Measurements from ENCODE around the gene OR56B1.
A peak's percentile ranks its signal among the peaks of the same experiment; 100 is the strongest.

The OR56B1 gene

DNA sequence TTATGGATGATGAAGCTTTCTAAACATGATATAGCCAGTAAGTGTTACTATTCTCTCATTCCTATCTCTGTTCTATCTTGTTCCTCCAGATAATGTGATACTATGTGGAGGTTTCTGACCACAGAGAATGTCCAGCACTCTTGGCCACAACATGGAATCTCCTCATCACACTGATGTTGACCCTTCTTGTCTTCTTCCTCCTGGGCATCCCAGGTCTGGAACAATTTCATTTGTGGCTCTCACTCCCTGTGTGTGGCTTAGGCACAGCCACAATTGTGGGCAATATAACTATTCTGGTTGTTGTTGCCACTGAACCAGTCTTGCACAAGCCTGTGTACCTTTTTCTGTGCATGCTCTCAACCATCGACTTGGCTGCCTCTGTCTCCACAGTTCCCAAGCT lies 9.9 kb upstream of the OR56B1 start:
- no peak for DNase-seq (ENCODE audit: low spot score)
- no peak for FAIRE-seq

DNA sequence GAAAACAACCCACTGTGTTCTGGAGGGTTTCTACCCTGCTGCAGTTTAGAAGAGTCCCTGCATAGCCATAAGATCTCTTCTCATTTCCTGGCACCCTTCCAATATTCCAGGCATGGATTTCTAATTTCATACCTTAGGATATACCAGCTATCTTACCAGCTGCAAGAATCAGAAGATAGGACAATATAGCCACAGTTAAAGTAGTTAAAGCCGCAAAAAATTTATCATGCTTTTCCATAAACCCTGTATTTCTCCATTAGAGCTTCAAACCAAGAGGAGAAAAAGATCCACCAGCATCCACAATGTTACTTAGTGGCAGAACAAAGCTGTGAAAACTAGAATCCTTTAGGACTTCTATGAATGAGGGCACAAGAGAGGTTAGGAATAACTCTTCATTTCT lies 8.6 kb upstream of the OR56B1 start:
- FAIRE-seq (no peak), DNase-seq (ENCODE audit: low spot score) (no peak)

DNA sequence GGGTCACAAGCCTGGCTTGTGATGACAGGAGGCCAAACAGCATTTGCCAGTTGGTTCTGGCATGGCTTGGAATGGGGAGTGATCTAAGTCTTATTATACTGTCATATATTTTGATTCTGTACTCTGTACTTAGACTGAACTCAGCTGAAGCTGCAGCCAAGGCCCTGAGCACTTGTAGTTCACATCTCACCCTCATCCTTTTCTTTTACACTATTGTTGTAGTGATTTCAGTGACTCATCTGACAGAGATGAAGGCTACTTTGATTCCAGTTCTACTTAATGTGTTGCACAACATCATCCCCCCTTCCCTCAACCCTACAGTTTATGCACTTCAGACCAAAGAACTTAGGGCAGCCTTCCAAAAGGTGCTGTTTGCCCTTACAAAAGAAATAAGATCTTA lies 843 bp downstream of the OR56B1 start:
- DNase-seq (ENCODE audit: low spot score) (peak; percentile 49), FAIRE-seq (peak; percentile 70)

DNA sequence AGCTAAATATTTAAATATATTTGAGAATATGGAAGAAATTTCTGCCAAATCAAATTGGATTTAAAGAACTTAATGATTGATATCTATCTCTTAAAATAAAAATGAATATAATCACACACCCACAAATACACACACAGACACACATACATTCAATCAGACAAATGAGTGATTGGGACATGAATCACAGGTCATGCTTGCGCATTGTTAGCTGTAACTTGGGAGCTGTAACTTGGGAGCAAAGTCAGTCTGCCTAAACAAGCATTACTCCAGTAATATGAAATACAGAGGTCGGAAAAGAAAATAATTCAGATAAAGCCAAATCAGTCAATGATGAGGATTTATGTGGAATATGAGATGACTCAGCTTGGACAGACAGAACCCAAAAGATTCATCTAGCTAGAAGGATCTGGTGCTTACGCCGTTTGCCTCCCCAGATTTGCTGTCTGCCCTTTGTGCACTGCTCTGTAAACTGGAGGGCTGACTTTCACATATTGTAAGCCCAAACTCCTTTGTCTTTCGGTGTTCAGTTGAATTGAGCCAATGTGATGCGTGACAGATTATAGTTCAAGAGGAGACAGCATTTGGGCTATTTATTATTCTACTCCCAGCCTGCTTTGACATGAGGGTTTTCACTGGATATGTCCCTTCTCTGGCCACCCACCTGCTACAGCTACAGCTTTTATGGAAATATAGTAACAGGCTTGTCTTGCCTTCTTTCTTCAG lies 1.6 kb downstream of the OR56B1 start:
- no peak for FAIRE-seq
- no peak for DNase-seq (ENCODE audit: low spot score)

DNA sequence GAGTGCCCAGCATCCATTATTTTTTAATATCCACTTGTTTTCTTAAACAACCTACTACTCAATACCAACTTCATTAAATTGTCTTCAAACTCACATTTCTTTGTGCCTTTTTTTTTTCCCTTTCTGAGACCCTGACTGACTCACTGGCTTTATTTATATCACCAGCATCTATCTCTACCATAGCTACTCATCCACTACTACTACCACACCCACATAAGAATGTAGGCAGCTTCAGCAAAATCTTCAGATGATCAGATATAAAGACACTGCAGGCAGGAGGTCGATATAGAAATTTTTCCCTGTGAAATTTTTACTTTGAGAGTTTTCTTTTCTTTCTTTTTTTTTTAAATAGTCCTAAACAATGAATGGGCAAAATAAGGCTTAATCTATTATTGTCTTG lies 2.2 kb downstream of the OR56B1 start:
- DNase-seq (ENCODE audit: low spot score) = no peak

DNA sequence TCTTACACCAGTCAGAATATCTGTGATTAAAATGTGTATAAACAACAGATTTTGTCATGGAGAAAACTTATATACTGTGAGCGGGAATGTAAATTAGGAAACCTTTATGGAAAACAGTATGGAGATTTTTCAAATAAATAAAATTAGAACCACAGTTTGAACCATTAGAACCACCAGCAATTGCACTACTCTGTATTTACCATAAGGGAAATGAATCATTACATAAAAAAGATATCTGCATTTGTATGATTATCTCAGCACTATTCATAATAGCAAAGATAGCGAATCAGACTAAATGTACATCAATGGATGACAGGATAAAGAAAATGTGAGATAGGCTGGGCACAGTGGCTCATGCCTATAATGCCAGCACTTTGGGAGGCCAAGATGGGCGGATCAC lies 10.4 kb downstream of the OR56B1 start:
- DNase-seq (ENCODE audit: low spot score) = no peak
- no peak for FAIRE-seq

More for the DNA sequence above, 2.2 kb downstream of the OR56B1 start:
- FAIRE-seq = no peak

DNA sequence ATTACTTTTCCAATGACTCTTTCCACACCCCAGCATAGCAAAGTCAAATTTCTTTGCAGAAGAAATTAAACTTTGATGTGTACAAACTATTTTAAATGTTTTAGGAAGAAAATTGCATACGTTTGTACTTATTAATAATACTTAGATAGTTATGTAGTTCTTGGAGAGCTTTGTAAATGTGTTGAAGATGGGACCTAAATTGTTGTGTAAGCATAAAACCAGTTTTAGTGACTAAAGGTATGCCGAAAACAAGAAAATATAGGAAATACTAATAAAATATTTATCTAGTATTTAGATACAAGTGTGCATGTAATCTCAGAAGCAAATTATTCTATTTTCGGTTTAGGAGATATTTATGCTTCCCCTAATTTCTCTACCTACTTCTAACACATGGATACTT lies 13.6 kb downstream of the OR56B1 start:
- no peak for FAIRE-seq
- no peak for DNase-seq (ENCODE audit: low spot score)

DNA sequence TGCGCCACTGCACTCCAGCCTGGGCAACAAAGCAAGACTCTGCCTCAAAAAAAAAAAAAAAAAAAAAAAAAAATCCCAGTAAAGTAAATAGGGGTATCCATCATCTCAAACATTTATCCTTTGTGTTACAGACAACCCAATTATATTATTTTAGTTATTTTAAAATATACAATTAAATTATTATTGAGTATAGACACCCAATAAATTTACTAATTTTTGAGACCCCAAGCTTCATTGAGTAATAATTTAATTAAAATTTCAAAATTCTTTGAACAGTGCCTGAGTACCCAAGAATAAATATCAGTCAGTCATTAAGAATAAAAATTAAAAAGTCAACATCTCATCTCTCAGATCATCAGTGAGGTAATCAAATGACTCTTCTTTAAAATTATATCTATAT lies 17.7 kb downstream of the OR56B1 start, which contains the start of gene OR52N4:
OR52N4 (plus strand) TSS at position 301 of the 400 bp plus-strand sequence. CDS start 498 bp downstream, outside the sequence.
- no peak for DNase-seq (ENCODE audit: low spot score)
- FAIRE-seq = no peak

DNA sequence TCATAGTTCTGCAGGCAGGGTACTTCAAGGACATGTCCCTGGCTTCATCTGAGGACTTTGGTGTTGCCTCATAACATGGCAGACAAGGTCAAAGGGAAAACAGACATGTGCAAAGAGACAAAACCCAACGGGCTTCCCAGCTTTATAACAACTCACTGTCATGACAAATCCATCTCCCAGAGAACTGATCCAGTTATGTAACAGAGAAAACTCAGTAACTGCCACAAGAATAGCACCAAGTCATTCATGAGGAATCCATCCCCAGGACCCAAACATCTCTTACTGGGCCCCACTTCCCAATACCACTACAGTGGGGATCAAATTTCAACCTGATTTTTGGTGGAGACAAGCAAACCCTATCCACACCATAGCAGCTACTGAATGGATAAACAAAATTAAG lies 30.8 kb downstream of the OR56B1 start:
- FAIRE-seq = no peak

DNA sequence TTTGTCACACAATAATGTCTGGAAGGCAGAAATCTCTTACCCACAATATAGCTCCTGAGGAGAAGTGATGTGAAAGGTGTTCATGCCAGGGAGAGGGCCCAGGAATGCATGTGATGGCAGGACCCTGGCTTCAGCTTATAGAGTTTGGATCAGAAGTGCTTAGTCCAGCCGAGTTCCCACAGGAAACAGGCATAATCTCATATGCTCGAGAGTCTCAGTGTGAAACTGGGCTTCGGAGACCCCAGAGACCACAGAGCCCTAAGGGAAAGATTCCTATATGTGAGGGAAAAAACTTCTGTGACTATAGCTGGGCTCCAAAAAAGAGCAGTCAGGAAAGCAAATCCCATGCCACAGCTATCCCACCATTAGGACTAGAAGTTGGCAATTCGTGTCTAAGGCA lies 47.0 kb downstream of the OR56B1 start, which contains the start of gene OR52N5:
OR52N5 (minus strand) TSS at position 101 of the 400 bp plus-strand sequence. CDS start 4,721 bp downstream, outside the sequence.
- DNase-seq (ENCODE audit: low spot score) = no peak
- FAIRE-seq = no peak

More for the DNA sequence above, 30.8 kb downstream of the OR56B1 start:
- peak; percentile 8 for DNase-seq (ENCODE audit: low spot score)
